HepG2 (cell line): ENCODE measurements around the gene GPRIN1. TPM values are rescaled to one million over a fixed set of nuclear protein-coding genes. Genes with fewer than 3 reads are reported as not detected.

Source experiments
- ATAC-seq: fragments of 200-7000 bp; cut with Tn5 transposase; 3 replicates; pipeline ENCODE4 v1.9.1; 2020; ENCODE audit warnings: mild to moderate bottlenecking, moderate library complexity
- BruUV-seq: library from RNA; stranded (reverse); fragments of 400-500 nt; replicated peaks from 2 replicates; lab custom pipeline; 2021; lab: Mats Ljungman, UMichigan
- CTCF ChIA-PET: fragments of 300-600 bp; formaldehyde crosslinking; extraction: SDS; loops from one replicate; lab custom pipeline; 2021; ENCODE audit warnings: low total read pairs, inconsistent platforms, low intra/inter-chr PET ratio; lab: Yijun Ruan, JAX
- POLR2A ChIA-PET: fragments of 350-600 bp; sonication (Branson Sonifier 250); formaldehyde crosslinking; loops from one replicate; lab custom pipeline; 2020; ENCODE audit warnings: antibody characterized with exemption, inconsistent platforms; lab: Yijun Ruan, JAX
- DNase-seq: peaks from one replicate; pipeline ENCODE4 v3.0.0-alpha.2; 2015; ENCODE audit warnings: low spot score
- FAIRE-seq: peaks from 3 replicates; lab custom pipeline; 2011; peaks lifted over from hg19 to GRCh38; lab: Jason Lieb, UNC
- H2AFZ ChIP-seq: one replicate; pipeline ENCODE4 v1.6.1; 2011; ENCODE audit warnings: low read length, inconsistent platforms
- H3K27ac ChIP-seq: fragments of 300-600 bp; 3 replicates; pipeline ENCODE4 v1.8.0; 2011; ENCODE audit warnings: mixed run types, mild to moderate bottlenecking, mixed read lengths, low read length, inconsistent platforms; ENCODE audit not compliant: insufficient read depth; ENCODE audit errors: extremely low read length
- H3K27me3 ChIP-seq, 2 experiments: fragments of 200-600 bp in 1 of 2; 2 replicates in 1 of 2; 3 replicates in 1 of 2; pipeline versions ENCODE4 v1.6.0 to v1.8.0; 2011; ENCODE audit warnings: low read length in 2 of 2, mild to moderate bottlenecking in 2 of 2, moderate library complexity in 2 of 2, inconsistent platforms in 1 of 2; ENCODE audit not compliant: insufficient read depth in 2 of 2, control insufficient read depth in 1 of 2
- H3K36me3 ChIP-seq, 2 experiments: fragments of 200-600 bp in 1 of 2; replicated peaks in 1 of 2; 2 replicates in 1 of 2; 3 replicates in 1 of 2; pipeline versions ENCODE4 v1.5.1 to v1.8.0; 2011; ENCODE audit warnings: low read length in 2 of 2, inconsistent platforms in 1 of 2; ENCODE audit not compliant: insufficient read depth in 2 of 2, control insufficient read depth in 1 of 2
- H3K4me1 ChIP-seq: 2 replicates; pipeline ENCODE4 v1.5.1; 2012; ENCODE audit warnings: low read length, inconsistent platforms; ENCODE audit not compliant: insufficient read depth
- H3K4me2 ChIP-seq: 2 replicates; pipeline ENCODE4 v1.6.0; 2011; ENCODE audit warnings: low read depth, low read length, inconsistent platforms
- H3K4me3 ChIP-seq, 3 experiments: fragments of 200-600 bp in 1 of 3; sonication (generic), shearing (Covaris generic) in 1 of 3; replicated peaks in 1 of 3; 2 replicates each; pipeline ENCODE4 v1.5.1; 2011 to 2016; ENCODE audit warnings: low read length in 3 of 3, inconsistent platforms in 2 of 3, low read depth in 2 of 3, mild to moderate bottlenecking in 2 of 3, control low read depth in 1 of 3, mixed read lengths in 1 of 3; ENCODE audit not compliant: insufficient read depth in 1 of 3
- H3K79me2 ChIP-seq: one replicate; pipeline ENCODE4 v1.6.1; 2011; ENCODE audit warnings: low read length, inconsistent platforms; ENCODE audit not compliant: insufficient read depth
- H3K9ac ChIP-seq: 2 replicates; pipeline ENCODE4 v1.6.0; 2011; ENCODE audit warnings: mild to moderate bottlenecking, low read depth, low read length, inconsistent platforms; ENCODE audit not compliant: insufficient read depth
- H3K9me3 ChIP-seq: 2 replicates; pipeline ENCODE4 v1.5.1; 2012; ENCODE audit warnings: mild to moderate bottlenecking, low read length
- H4K20me1 ChIP-seq: 2 replicates; pipeline ENCODE4 v1.6.0; 2011; ENCODE audit warnings: inconsistent platforms, mild to moderate bottlenecking, low read length, moderate library complexity; ENCODE audit not compliant: insufficient read depth
- CTCF ChIP-seq: sonication (generic); formaldehyde crosslinking; IDR thresholded peaks from 2 replicates; pipeline ENCODE4 v1.5.0; 2020; ENCODE audit warnings: mild to moderate bottlenecking, missing genetic modification reagents, moderate library complexity
- HIVEP1 ChIP-seq: sonication (generic); formaldehyde crosslinking; IDR thresholded peaks from 2 replicates; pipeline ENCODE4 v1.4.0; 2020; ENCODE audit warnings: mild to moderate bottlenecking, missing genetic modification reagents
- SP2 ChIP-seq: sonication (generic); formaldehyde crosslinking; IDR thresholded peaks from 2 replicates; pipeline ENCODE4 v1.5.1; 2020; ENCODE audit warnings: mild to moderate bottlenecking, missing genetic modification reagents
- WGBS: methylation state at CpG from one replicate; pipeline ENCODE4 v1.1.6; 2017; ENCODE audit warnings: low lambda C conversion rate; 5-methylcytosine and 5-hydroxymethylcytosine counted together
- in situ Hi-C: cut with HindIII; loops from 2 replicates; pipeline ENCODE4 v1.10.0; 2017; ENCODE audit warnings: low pct_unique_long_range_greater_than_20kb; ENCODE audit not compliant: extremely low pct_ligation_motif_present
- intact Hi-C: fragments of 100-400 bp; cut with micrococcal nuclease; formaldehyde crosslinking; loops from one replicate; pipeline ENCODE4 v1.10.0; 2022; ENCODE audit not compliant: unreplicated experiment
- polyA plus RNA-seq, 8 experiments: library from polyadenylated mRNA; depleted of rRNA in 3 of 8; stranded (reverse) in 7 of 8; unstranded in 1 of 8; fragments of >200 nt; fragmentation: Illumina TruSeq in 4 of 8; extraction: Trizol in 4 of 8; gene quantifications; 2 replicates each; pipeline versions ENCODE4 v1.2.1 to v1.2.3, GENCODE V29; 2011 to 2016; ENCODE audit warnings: low read depth in 4 of 8, missing spikeins in 1 of 8, mixed read lengths in 1 of 8; ENCODE audit not compliant: insufficient read depth in 1 of 8
- total RNA-seq, 5 experiments: library from RNA; depleted of rRNA; stranded (reverse); fragments of >200 nt; fragmentation: Illumina TruSeq; extraction: Trizol; gene quantifications; 2 replicates each; pipeline ENCODE4 v1.2.3, GENCODE V29; 2016; ENCODE audit warnings: low read depth in 1 of 5

The GPRIN1 gene
- total and polyA plus RNA-seq, 2 of the 13 experiments (the other 11 are each of a cell fraction or from before 2014, with no cell fraction given): 0.32 to 2.0 TPM

- no peaks in the 10 kb centered on the region for H3K79me2 ChIP-seq
- intact Hi-C loops: no loop called here
- H3K36me3 ChIP-seq: no peaks in the 10 kb centered on the region
- H3K27ac ChIP-seq: no peak overlapping the region
- ChIA-PET CTCF (no interaction called here), POLR2A (no interaction called here)
- H2AFZ ChIP-seq: no peak overlapping the region
- no peak overlapping the region for H3K4me3 ChIP-seq
- peaks cover 11% of the 10 kb centered on the region; the same call in 1 of the 2 replicates for H3K4me1 ChIP-seq
- TF ChIP-seq SP2: no peak
- H3K4me2 ChIP-seq: no peak overlapping the region
- in situ Hi-C loops: no loop called here
- H3K9me3 ChIP-seq: no peaks in the 10 kb centered on the region
- DNase-seq (no peak), FAIRE-seq (no peak), ATAC-seq (no peak)
- no peaks in the 10 kb centered on the region for H3K27me3 ChIP-seq
- no peak overlapping the region for H3K9ac ChIP-seq
- BruUV-seq: no TSS peak
- H4K20me1 ChIP-seq: no peaks in the 10 kb centered on the region
- 91% methylated on average over 8 of the region's 8 CpGs for WGBS
Measured at GRCh38 chr5:176560364-176560763, 49.6 kb downstream of the GPRIN1 start.

GRCh38 chr5:176559683-176560082, 50.3 kb downstream of the GPRIN1 start:
- Histone ChIP-seq H3K4me2 (no peak overlapping the region), H3K27ac (no peak overlapping the region), H3K4me3 (no peak overlapping the region), H3K9ac (no peak overlapping the region), H2AFZ (no peak overlapping the region), H3K79me2 (no peaks in the 10 kb centered on the region), H4K20me1 (no peaks in the 10 kb centered on the region), H3K27me3 (no peaks in the 10 kb centered on the region)
- POLR2A ChIA-PET: interaction anchor here (1.0 kb wide), 1 partner anchor 15 kb away, joined by 3 read pairs; no protein-coding TSS in a partner anchor
- in situ Hi-C loops: no loop called here
- no peak for FAIRE-seq
- WGBS: 94% methylated on average over 5 of the region's 5 CpGs
- no peak for DNase-seq
- ATAC-seq: no peak
- 0 out of 2 replicates have a peak, but pooled peaks have one; percentile 4 for TF ChIP-seq CTCF
- TF ChIP-seq HIVEP1 (CRISPR knock-in tag): no peak
- TF ChIP-seq, all 625 proteins: peak for 1
- Histone ChIP-seq H3K4me1 (peaks cover 11% of the 10 kb centered on the region; the same call in 1 of the 2 replicates), H3K36me3 (no peaks in the 10 kb centered on the region), H3K9me3 (no peaks in the 10 kb centered on the region)
- TSS peak; percentile 33 for BruUV-seq
- CTCF ChIA-PET: no interaction called here
- intact Hi-C loops: no loop called here
